ENCODE data around the gene PES1. TPM values are rescaled to one million over a fixed set of nuclear protein-coding genes. Genes with fewer than 3 reads are reported as not detected.

PES1 gene
- total and polyA plus RNA-seq, 3 donors from 2014 or later, result 80.3 to 99.4 (median 96.5) TPM

- no peak overlapping the region for H3K27ac ChIP-seq
- WGBS, 2 donors, result 82 to 93% methylated on average over 3 to 5 of the region's 6 CpGs
- DNase-seq, result no peak
- H3K9me3 ChIP-seq, result no peaks in the 10 kb centered on the region
- intact Hi-C loops (cut with DNase I; ENCODE audit: low total_unique reads), result no loop called here
- no peaks in the 10 kb centered on the region for H3K36me3 ChIP-seq (ENCODE audit: low read depth, missing control alignments)
- H3K4me1 ChIP-seq, result peaks cover 1% of the 10 kb centered on the region
- no peak for TF ChIP-seq CTCF (IDR thresholded peaks at IDR 0.05)
- no peak for TF ChIP-seq POLR2A (IDR thresholded peaks at IDR 0.05)
- no peaks in the 10 kb centered on the region for H3K27me3 ChIP-seq
- H3K4me3 ChIP-seq, result no peak overlapping the region
Measured at GRCh38 chr22:30580896-30581295, 10.8 kb downstream of the PES1 start.

GRCh38 chr22:30578481-30578880, 13.2 kb downstream of the PES1 start:
- Histone ChIP-seq H3K27me3 (no peaks in the 10 kb centered on the region), H3K36me3 (ENCODE audit: low read depth, missing control alignments) (no peaks in the 10 kb centered on the region), H3K4me1 (peaks cover 13% of the 10 kb centered on the region), H3K27ac (no peak overlapping the region), H3K4me3 (no peak overlapping the region), H3K9me3 (no peaks in the 10 kb centered on the region)
- 81 to 93% methylated on average over 9 to 12 of the region's 12 CpGs for WGBS, 2 donors
- intact Hi-C loops (cut with DNase I; ENCODE audit: low total_unique reads), result no loop called here
- DNase-seq, result no peak
- TF ChIP-seq CTCF (IDR thresholded peaks at IDR 0.05), result no peak
- TF ChIP-seq POLR2A (IDR thresholded peaks at IDR 0.05), result no peak

GRCh38 chr22:30575859-30576258, 15.9 kb downstream of the PES1 start:
- intact Hi-C loops (cut with DNase I; ENCODE audit: low total_unique reads), result no loop called here
- Histone ChIP-seq H3K36me3 (ENCODE audit: low read depth, missing control alignments) (no peaks in the 10 kb centered on the region), H3K4me1 (peaks cover 18% of the 10 kb centered on the region), H3K9me3 (no peaks in the 10 kb centered on the region), H3K27me3 (no peaks in the 10 kb centered on the region), H3K4me3 (no peak overlapping the region), H3K27ac (no peak overlapping the region)
- 78 to 81% methylated on average over 9 to 15 of the region's 15 CpGs for WGBS, 2 donors
- TF ChIP-seq CTCF (IDR thresholded peaks at IDR 0.05) (no peak), POLR2A (IDR thresholded peaks at IDR 0.05) (no peak)
- no peak for DNase-seq

GRCh38 chr22:30574997-30575671, 16.6 kb downstream of the PES1 start:
- H3K9me3 ChIP-seq, result no peaks in the 10 kb centered on the region
- H3K27ac ChIP-seq, result peak overlapping the region; percentile 57 to 69
- no peak for TF ChIP-seq CTCF (IDR thresholded peaks at IDR 0.05)
- TF ChIP-seq POLR2A (IDR thresholded peaks at IDR 0.05), result no peak
- H3K36me3 ChIP-seq (ENCODE audit: low read depth, missing control alignments), result no peaks in the 10 kb centered on the region
- peak overlapping the region; percentile 10 to 31 for H3K4me3 ChIP-seq
- 46 to 47% methylated on average over 9 to 12 of the region's 12 CpGs for WGBS, 2 donors
- intact Hi-C loops (cut with DNase I; ENCODE audit: low total_unique reads), result no loop called here
- peaks cover 18% of the 10 kb centered on the region for H3K4me1 ChIP-seq
- DNase-seq, result peak; percentile 68
- no peaks in the 10 kb centered on the region for H3K27me3 ChIP-seq

Data from testis (tissue), 3 donors.